LHCN-M2 (cell line): ENCODE measurements around the gene PERM1. TPM values are rescaled to one million over a fixed set of nuclear protein-coding genes. Genes with fewer than 3 reads are reported as not detected.
"Not testable (repeated sequence)": the region's sequence is repeated elsewhere in the genome, so short reads cannot be mapped to it uniquely, and the experiment has no call there.

ENCODE experiments used
- DNase-seq: peaks from one replicate; pipeline ENCODE4 v3.0.0-alpha.2; 2012; ENCODE audit warnings: low read depth
- total RNA-seq: library from RNA; depleted of rRNA; stranded (reverse); fragments of >200 nt; gene quantifications from 2 replicates; pipeline ENCODE4 v1.2.3, GENCODE V29; 2014

PERM1 gene
- total RNA-seq, 1 experiment from 2014 or later, result not detected

GRCh38 chr1:979744-980072 is 2.2 kb downstream of the PERM1 start:
- no peak for DNase-seq

GRCh38 chr1:978835-979743 is 2.8 kb downstream of the PERM1 start:
- DNase-seq, result no peak

GRCh38 chr1:978069-978834 is 3.6 kb downstream of the PERM1 start:
- no peak for DNase-seq

- DNase-seq, result not testable (repeated sequence)
Measured at GRCh38 chr1:976791-977190, 5.1 kb downstream of the PERM1 start.

- no peak for DNase-seq
Measured at GRCh38 chr1:975896-976683, 5.8 kb downstream of the PERM1 start.

GRCh38 chr1:975365-975764 is 6.5 kb downstream of the PERM1 start:
- no peak for DNase-seq

GRCh38 chr1:974687-975328 is 7.1 kb downstream of the PERM1 start:
- no peak for DNase-seq

- no peak for DNase-seq
Measured at GRCh38 chr1:974293-974640, 7.6 kb downstream of the PERM1 start.

GRCh38 chr1:973459-974292 is 8.2 kb downstream of the PERM1 start:
- no peak for DNase-seq

GRCh38 chr1:972726-973458 is 9.0 kb downstream of the PERM1 start:
- no peak for DNase-seq

GRCh38 chr1:971751-972506 is 10.0 kb downstream of the PERM1 start:
- DNase-seq, result no peak

GRCh38 chr1:970973-971730 is 10.7 kb downstream of the PERM1 start:
- DNase-seq, result no peak

GRCh38 chr1:970242-970972 is 11.5 kb downstream of the PERM1 start:
- DNase-seq, result no peak

GRCh38 chr1:969260-969855 is 12.5 kb downstream of the PERM1 start:
- DNase-seq, result no peak

GRCh38 chr1:967466-968343 is 14.2 kb downstream of the PERM1 start:
- no peak for DNase-seq

GRCh38 chr1:966704-967300 is 15.1 kb downstream of the PERM1 start:
- DNase-seq, result peak; percentile 43
